H1 (cell line): Measurements from ENCODE around the gene SLC15A3. TPM values are rescaled to one million over a fixed set of nuclear protein-coding genes. Genes with fewer than 3 reads are reported as not detected.

Experiments used
- GABPA ChIP-seq: IDR thresholded peaks from 2 replicates; pipeline ENCODE4 v1.6.1; 2011; ENCODE audit warnings: mild to moderate bottlenecking, low read length, moderate library complexity, borderline replicate concordance; ENCODE audit not compliant: insufficient read depth
- GTF2F1 ChIP-seq: IDR thresholded peaks from 2 replicates; pipeline ENCODE4 v1.6.1; 2012; ENCODE audit warnings: low read depth, low read length, improper control_type of control experiment, borderline replicate concordance
- MAFK ChIP-seq: IDR thresholded peaks from 2 replicates; pipeline ENCODE4 v1.6.1; 2012; ENCODE audit warnings: low read depth, mild to moderate bottlenecking, improper control_type of control experiment, low read length
- polyA plus RNA-seq, 7 experiments: library from polyadenylated mRNA; depleted of rRNA in 3 of 7; stranded (reverse) in 5 of 7; unstranded in 2 of 7; fragments of >200 nt in 5 of 7; fragments of 200-250 nt in 2 of 7; gene quantifications; 1 replicate in 5 of 7; 2 replicates in 1 of 7; 4 replicates in 1 of 7; pipeline versions ENCODE4 v1.2.1 to v1.2.3, GENCODE V29; 2011 to 2013; ENCODE audit warnings: missing spikeins in 2 of 7, mixed read lengths in 2 of 7
- total RNA-seq: library from RNA; stranded (reverse); fragmentation: NEBNext Ultra II Directional; extraction: Animal tissue kit (Norgen Biotek cat#: 25700); gene quantifications from 2 replicates; pipeline ENCODE4 v1.2.1, GENCODE V29; 2021

The SLC15A3 gene
- total and polyA plus RNA-seq, 2 of the 8 experiments (the other 6 are each of a cell fraction or from before 2014, with no cell fraction given) = 25.8 to 31.0 TPM

DNA sequence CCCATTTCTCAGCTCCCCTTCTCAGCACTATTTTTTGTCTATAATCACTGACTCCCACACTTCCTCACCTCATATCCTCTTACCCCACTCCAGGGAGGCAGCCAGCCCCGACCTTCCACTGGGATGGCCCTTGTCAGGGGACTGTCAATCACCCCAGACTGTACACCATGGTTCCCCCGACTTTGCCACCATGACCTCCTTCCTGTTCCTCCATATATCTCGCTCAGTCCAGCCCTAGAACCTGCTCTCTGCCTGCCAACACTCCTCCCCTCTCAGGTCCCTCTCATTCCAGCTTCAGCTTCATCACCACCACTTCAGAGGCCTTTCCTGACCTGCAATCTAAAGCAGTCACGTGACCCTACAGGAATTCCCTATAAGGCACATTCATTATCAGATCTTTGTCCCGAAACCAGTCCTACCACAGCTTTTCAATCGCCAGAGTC is 62.1 kb downstream of the SLC15A3 start (continued):
- TF ChIP-seq GABPA (no peak), MAFK (no peak), GTF2F1 (no peak)
